22Rv1 (cell line): Measurements from ENCODE around the gene SMARCAL1.

Experiments used
- H3K27ac ChIP-seq: fragments of 450-650 bp; 2 replicates; pipeline ENCODE4 v1.5.1; 2017
- ZFX ChIP-seq: fragments of 450-650 bp; IDR thresholded peaks from 2 replicates; pipeline ENCODE4 v1.6.1; 2017; ENCODE audit warnings: antibody characterized with exemption, borderline replicate concordance
- TF ChIP-seq, protein P1 (sequence below): fragments of 450-650 bp; IDR thresholded peaks from 2 replicates; pipeline ENCODE4 v1.5.1; 2017; ENCODE audit warnings: mild to moderate bottlenecking

SMARCAL1 gene

DNA sequence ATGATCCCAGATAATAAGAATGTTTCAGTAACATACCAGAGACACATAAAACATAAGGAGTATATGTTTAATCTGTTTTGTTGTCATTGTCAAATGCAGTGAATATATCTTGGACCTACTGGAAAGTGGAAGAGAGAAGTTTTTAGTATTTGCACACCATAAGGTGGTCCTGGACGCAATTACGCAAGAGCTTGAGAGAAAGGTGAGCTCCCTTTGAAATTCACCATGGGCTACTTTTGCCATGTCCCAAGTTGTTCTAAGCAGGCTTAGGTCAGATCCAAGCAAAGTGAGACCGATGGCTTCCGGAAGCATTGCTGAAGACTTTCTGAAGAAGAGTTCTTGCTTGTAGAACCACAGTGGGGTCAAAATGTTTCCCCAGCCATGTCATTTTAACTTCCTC lies 55.6 kb downstream of the SMARCAL1 start:
- no peak overlapping the region for H3K27ac ChIP-seq
- TF ChIP-seq ZFX: no peak
- TF ChIP-seq, protein P1, sequence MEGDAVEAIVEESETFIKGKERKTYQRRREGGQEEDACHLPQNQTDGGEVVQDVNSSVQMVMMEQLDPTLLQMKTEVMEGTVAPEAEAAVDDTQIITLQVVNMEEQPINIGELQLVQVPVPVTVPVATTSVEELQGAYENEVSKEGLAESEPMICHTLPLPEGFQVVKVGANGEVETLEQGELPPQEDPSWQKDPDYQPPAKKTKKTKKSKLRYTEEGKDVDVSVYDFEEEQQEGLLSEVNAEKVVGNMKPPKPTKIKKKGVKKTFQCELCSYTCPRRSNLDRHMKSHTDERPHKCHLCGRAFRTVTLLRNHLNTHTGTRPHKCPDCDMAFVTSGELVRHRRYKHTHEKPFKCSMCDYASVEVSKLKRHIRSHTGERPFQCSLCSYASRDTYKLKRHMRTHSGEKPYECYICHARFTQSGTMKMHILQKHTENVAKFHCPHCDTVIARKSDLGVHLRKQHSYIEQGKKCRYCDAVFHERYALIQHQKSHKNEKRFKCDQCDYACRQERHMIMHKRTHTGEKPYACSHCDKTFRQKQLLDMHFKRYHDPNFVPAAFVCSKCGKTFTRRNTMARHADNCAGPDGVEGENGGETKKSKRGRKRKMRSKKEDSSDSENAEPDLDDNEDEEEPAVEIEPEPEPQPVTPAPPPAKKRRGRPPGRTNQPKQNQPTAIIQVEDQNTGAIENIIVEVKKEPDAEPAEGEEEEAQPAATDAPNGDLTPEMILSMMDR: no peak

DNA sequence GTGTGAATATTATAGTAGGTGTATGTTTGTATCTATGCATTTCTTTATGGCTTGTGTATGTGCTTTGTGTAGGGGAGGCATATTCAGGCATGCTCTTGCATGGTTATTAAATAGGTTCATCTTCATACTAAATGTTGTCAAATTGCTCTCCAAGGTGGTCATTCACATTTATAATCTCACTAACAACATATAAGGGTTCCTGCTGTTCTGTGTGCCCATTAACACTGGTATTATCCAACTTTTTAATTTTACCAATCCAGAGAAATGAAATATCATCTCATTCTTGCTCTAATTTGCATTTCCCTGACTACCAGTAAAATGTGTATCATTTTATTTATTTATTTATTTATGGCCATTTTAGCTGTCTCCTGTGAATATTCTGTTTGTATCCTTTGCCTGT lies 57.4 kb downstream of the SMARCAL1 start:
- TF ChIP-seq ZFX: no peak
- TF ChIP-seq, protein P1: no peak
- H3K27ac ChIP-seq: no peak overlapping the region

DNA sequence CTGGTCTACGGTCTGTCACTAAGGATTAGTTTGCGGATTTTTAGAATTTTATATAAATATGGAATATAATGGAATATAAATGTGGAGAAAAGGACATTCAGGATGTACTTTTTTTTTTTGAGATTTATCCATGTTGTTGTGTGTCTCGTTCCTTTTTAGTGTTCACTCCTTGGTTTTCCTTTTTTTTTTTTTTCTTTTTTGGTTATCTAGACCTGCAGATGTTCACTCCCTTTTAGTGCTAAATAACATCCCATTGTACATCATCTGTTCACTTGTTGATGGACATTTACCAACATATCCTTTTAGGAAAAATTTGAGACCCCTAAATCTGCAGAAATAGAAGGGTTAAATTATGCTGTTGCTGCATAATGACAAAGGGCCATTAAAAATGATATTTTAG lies 60.9 kb downstream of the SMARCAL1 start:
- H3K27ac ChIP-seq: no peak overlapping the region
- TF ChIP-seq ZFX: no peak
- TF ChIP-seq, protein P1: no peak

DNA sequence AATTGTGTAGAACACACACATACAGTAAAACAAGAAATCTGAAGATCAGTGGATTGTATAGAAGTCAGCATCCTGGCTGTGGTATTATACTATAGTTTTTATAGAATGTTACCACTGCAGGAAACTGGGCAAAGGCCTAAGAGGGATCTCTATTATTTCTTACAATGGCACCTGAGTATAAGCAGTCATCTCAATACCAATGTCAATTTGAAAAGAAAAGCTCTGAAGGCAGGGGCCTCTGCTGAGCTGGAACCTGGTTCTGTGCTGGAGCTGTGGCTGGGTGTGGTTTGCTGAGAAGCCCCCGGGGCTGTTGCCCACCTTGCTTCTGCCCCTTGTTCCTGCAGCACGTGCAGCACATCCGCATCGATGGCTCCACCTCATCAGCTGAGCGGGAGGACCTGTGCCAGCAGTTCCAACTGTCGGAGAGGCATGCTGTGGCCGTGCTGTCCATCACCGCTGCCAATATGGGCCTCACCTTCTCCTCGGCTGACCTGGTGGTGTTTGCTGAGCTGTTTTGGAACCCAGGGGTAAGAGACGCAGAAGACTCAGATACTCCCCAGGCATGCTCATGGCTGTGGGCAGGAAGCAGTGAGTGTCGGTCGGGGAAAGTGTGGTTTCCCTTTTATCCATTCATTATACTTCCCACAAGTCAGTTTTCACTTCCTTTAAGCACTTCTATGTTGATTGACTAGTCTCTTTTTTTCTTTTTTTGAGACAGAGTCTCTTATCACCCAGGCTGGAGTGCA lies 62.8 kb downstream of the SMARCAL1 start:
- no peak overlapping the region for H3K27ac ChIP-seq
- TF ChIP-seq, protein P1: no peak
- no peak for TF ChIP-seq ZFX

DNA sequence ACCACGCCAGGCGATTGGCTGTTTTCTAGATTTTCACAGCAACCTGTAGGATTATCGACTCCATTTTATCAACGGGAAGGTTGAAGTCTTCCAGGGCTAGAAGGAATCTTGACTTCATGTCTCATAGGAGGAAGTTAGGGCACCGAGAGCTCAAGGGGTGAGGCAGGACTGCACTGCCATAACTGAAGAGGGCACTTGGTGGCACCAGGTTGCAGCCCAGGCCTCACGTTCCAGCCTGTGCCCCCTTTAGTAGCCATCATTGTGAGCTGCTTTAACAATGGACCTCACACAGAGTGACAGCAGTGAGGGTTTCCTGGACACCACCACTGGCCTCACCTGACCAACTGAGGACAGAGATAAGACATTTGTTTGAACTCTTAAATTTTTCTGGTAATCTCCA lies 63.5 kb downstream of the SMARCAL1 start:
- TF ChIP-seq ZFX: no peak
- TF ChIP-seq, protein P1: no peak

DNA sequence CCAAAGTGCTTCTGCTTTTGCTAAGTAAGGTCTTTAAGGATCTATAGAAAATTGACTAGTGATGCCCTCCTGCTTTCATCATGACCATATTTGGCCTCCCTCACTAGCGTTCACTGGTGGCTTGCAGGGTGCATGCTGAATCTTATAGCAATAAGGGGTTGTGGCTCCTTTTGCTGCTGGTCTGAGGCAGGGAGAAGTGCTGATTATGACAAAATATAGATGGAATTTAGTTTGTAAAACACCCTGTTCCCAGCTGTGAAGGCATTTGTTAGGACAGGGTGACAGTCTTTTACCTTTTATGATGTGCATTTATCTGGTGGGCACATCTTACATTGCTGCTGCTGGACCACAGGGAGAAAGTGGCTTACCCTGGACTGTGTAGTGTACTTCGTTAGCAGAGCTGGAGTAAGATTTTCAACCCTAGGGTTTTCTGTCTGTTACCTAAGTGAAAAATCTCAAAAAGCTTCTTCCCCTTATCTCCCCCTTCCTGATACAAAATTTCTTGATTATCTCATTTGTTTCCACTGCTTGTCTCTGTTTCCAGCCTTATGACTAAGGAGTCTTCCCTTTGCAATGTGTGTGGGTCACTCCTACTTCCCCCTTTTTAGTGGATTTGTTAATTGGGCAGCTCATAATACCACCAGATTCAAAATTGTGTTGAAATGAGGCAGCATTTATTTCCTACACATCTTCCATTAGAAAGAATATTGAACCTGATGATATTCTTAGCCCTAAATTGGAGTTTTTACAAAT lies 65.2 kb downstream of the SMARCAL1 start:
- no peak overlapping the region for H3K27ac ChIP-seq
- no peak for TF ChIP-seq ZFX
- TF ChIP-seq, protein P1: no peak

More for the DNA sequence above, 63.5 kb downstream of the SMARCAL1 start:
- no peak overlapping the region for H3K27ac ChIP-seq

DNA sequence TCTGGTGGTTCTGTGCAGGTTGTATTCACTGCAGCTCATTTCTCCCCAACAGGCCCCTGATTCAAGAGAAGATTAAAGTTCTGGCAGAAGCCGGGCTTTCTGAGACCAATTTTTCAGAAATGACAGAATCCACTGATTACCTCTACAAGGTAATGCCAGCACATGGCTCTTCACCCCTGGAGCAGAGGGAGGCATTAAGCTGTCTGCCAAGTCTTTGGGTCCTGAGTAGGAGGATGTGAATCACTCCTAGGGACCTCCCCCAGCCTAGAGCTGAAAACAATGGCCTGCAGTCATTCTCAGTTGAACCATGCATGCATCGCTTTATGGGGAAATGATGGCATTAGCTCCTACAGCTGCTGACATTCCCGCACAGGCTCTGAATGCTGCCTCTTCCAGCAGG lies 65.9 kb downstream of the SMARCAL1 start:
- TF ChIP-seq ZFX: no peak
- TF ChIP-seq, protein P1: no peak
- H3K27ac ChIP-seq: no peak overlapping the region
